HepG2 (cell line): Measurements from ENCODE around the gene DDC. TPM values are rescaled to one million over a fixed set of nuclear protein-coding genes. Genes with fewer than 3 reads are reported as not detected.

Experiments
- ATAC-seq: fragments of 200-7000 bp; cut with Tn5 transposase; 3 replicates; pipeline ENCODE4 v1.9.1; 2020; ENCODE audit warnings: mild to moderate bottlenecking, moderate library complexity
- BruUV-seq: library from RNA; stranded (reverse); fragments of 400-500 nt; replicated peaks from 2 replicates; lab custom pipeline; 2021; lab: Mats Ljungman, UMichigan
- CTCF ChIA-PET: fragments of 300-600 bp; formaldehyde crosslinking; extraction: SDS; loops from one replicate; lab custom pipeline; 2021; ENCODE audit warnings: low total read pairs, inconsistent platforms, low intra/inter-chr PET ratio; lab: Yijun Ruan, JAX
- POLR2A ChIA-PET: fragments of 350-600 bp; sonication (Branson Sonifier 250); formaldehyde crosslinking; loops from one replicate; lab custom pipeline; 2020; ENCODE audit warnings: antibody characterized with exemption, inconsistent platforms; lab: Yijun Ruan, JAX
- DNase-seq: peaks from one replicate; pipeline ENCODE4 v3.0.0-alpha.2; 2015; ENCODE audit warnings: low spot score
- FAIRE-seq: peaks from 3 replicates; lab custom pipeline; 2011; peaks lifted over from hg19 to GRCh38; lab: Jason Lieb, UNC
- H2AFZ ChIP-seq: one replicate; pipeline ENCODE4 v1.6.1; 2011; ENCODE audit warnings: low read length, inconsistent platforms
- H3K27ac ChIP-seq: fragments of 300-600 bp; 3 replicates; pipeline ENCODE4 v1.8.0; 2011; ENCODE audit warnings: mixed run types, mild to moderate bottlenecking, mixed read lengths, low read length, inconsistent platforms; ENCODE audit not compliant: insufficient read depth; ENCODE audit errors: extremely low read length
- H3K27me3 ChIP-seq, 2 experiments: fragments of 200-600 bp in 1 of 2; 2 replicates in 1 of 2; 3 replicates in 1 of 2; pipeline versions ENCODE4 v1.6.0 to v1.8.0; 2011; ENCODE audit warnings: low read length in 2 of 2, mild to moderate bottlenecking in 2 of 2, moderate library complexity in 2 of 2, inconsistent platforms in 1 of 2; ENCODE audit not compliant: insufficient read depth in 2 of 2, control insufficient read depth in 1 of 2
- H3K36me3 ChIP-seq, 2 experiments: fragments of 200-600 bp in 1 of 2; replicated peaks in 1 of 2; 2 replicates in 1 of 2; 3 replicates in 1 of 2; pipeline versions ENCODE4 v1.5.1 to v1.8.0; 2011; ENCODE audit warnings: low read length in 2 of 2, inconsistent platforms in 1 of 2; ENCODE audit not compliant: insufficient read depth in 2 of 2, control insufficient read depth in 1 of 2
- H3K4me1 ChIP-seq: 2 replicates; pipeline ENCODE4 v1.5.1; 2012; ENCODE audit warnings: low read length, inconsistent platforms; ENCODE audit not compliant: insufficient read depth
- H3K4me2 ChIP-seq: 2 replicates; pipeline ENCODE4 v1.6.0; 2011; ENCODE audit warnings: low read depth, low read length, inconsistent platforms
- H3K4me3 ChIP-seq, 3 experiments: fragments of 200-600 bp in 1 of 3; sonication (generic), shearing (Covaris generic) in 1 of 3; replicated peaks in 1 of 3; 2 replicates each; pipeline ENCODE4 v1.5.1; 2011 to 2016; ENCODE audit warnings: low read length in 3 of 3, inconsistent platforms in 2 of 3, low read depth in 2 of 3, mild to moderate bottlenecking in 2 of 3, control low read depth in 1 of 3, mixed read lengths in 1 of 3; ENCODE audit not compliant: insufficient read depth in 1 of 3
- H3K79me2 ChIP-seq: one replicate; pipeline ENCODE4 v1.6.1; 2011; ENCODE audit warnings: low read length, inconsistent platforms; ENCODE audit not compliant: insufficient read depth
- H3K9ac ChIP-seq: 2 replicates; pipeline ENCODE4 v1.6.0; 2011; ENCODE audit warnings: mild to moderate bottlenecking, low read depth, low read length, inconsistent platforms; ENCODE audit not compliant: insufficient read depth
- H3K9me3 ChIP-seq: 2 replicates; pipeline ENCODE4 v1.5.1; 2012; ENCODE audit warnings: mild to moderate bottlenecking, low read length
- H4K20me1 ChIP-seq: 2 replicates; pipeline ENCODE4 v1.6.0; 2011; ENCODE audit warnings: inconsistent platforms, mild to moderate bottlenecking, low read length, moderate library complexity; ENCODE audit not compliant: insufficient read depth
- CENPX ChIP-seq: sonication (generic); formaldehyde crosslinking; IDR thresholded peaks from 2 replicates; pipeline ENCODE4 v1.9.0; 2021; ENCODE audit warnings: mild to moderate bottlenecking, missing genetic modification reagents, moderate library complexity
- DDIT3 ChIP-seq: sonication (generic); formaldehyde crosslinking; IDR thresholded peaks from 2 replicates; pipeline ENCODE4 v1.4.0; 2020; ENCODE audit warnings: mild to moderate bottlenecking, missing genetic modification reagents
- DZIP1 ChIP-seq: sonication (generic); formaldehyde crosslinking; IDR thresholded peaks from 2 replicates; pipeline ENCODE4 v1.5.0; 2020; ENCODE audit warnings: mild to moderate bottlenecking, missing genetic modification reagents
- HOXD1 ChIP-seq: sonication (generic); formaldehyde crosslinking; IDR thresholded peaks from 2 replicates; pipeline ENCODE4 v1.5.0; 2020; ENCODE audit warnings: missing genetic modification reagents
- MED13 ChIP-seq: sonication (generic); formaldehyde crosslinking; IDR thresholded peaks from 2 replicates; pipeline ENCODE4 v1.5.0; 2020; ENCODE audit warnings: missing genetic modification reagents
- RORA ChIP-seq: sonication (generic); formaldehyde crosslinking; IDR thresholded peaks from 2 replicates; pipeline ENCODE4 v1.5.0; 2020; ENCODE audit warnings: mild to moderate bottlenecking, missing genetic modification reagents, moderate library complexity
- SMAD1 ChIP-seq: sonication (generic); formaldehyde crosslinking; IDR thresholded peaks from 2 replicates; pipeline ENCODE4 v1.4.0; 2020; ENCODE audit warnings: missing genetic modification reagents, low read depth, mild to moderate bottlenecking, borderline replicate concordance
- SNAPC5 ChIP-seq: sonication (generic); formaldehyde crosslinking; IDR thresholded peaks from 2 replicates; pipeline ENCODE4 v1.8.1; 2023; ENCODE audit warnings: mild to moderate bottlenecking, missing genetic modification reagents, borderline replicate concordance
- SP2 ChIP-seq: sonication (generic); formaldehyde crosslinking; IDR thresholded peaks from 2 replicates; pipeline ENCODE4 v1.5.1; 2020; ENCODE audit warnings: mild to moderate bottlenecking, missing genetic modification reagents
- ZNF281 ChIP-seq: sonication (generic); formaldehyde crosslinking; IDR thresholded peaks from 2 replicates; pipeline ENCODE4 v1.4.0; 2020; ENCODE audit warnings: missing genetic modification reagents, borderline replicate concordance
- ZNF512 ChIP-seq: sonication (generic); formaldehyde crosslinking; IDR thresholded peaks from 2 replicates; pipeline ENCODE4 v1.4.0; 2020; ENCODE audit warnings: mild to moderate bottlenecking, missing genetic modification reagents
- ZNF597 ChIP-seq: sonication (generic); formaldehyde crosslinking; IDR thresholded peaks from 2 replicates; pipeline ENCODE4 v1.5.0; 2020; ENCODE audit warnings: missing genetic modification reagents
- ZNF619 ChIP-seq: sonication (generic); formaldehyde crosslinking; IDR thresholded peaks from 2 replicates; pipeline ENCODE4 v1.4.0; 2020; ENCODE audit warnings: mild to moderate bottlenecking, missing genetic modification reagents
- WGBS: methylation state at CpG from one replicate; pipeline ENCODE4 v1.1.6; 2017; ENCODE audit warnings: low lambda C conversion rate; 5-methylcytosine and 5-hydroxymethylcytosine counted together
- in situ Hi-C: cut with HindIII; loops from 2 replicates; pipeline ENCODE4 v1.10.0; 2017; ENCODE audit warnings: low pct_unique_long_range_greater_than_20kb; ENCODE audit not compliant: extremely low pct_ligation_motif_present
- intact Hi-C: fragments of 100-400 bp; cut with micrococcal nuclease; formaldehyde crosslinking; loops from one replicate; pipeline ENCODE4 v1.10.0; 2022; ENCODE audit not compliant: unreplicated experiment
- polyA plus RNA-seq, 8 experiments: library from polyadenylated mRNA; depleted of rRNA in 3 of 8; stranded (reverse) in 7 of 8; unstranded in 1 of 8; fragments of >200 nt; fragmentation: Illumina TruSeq in 4 of 8; extraction: Trizol in 4 of 8; gene quantifications; 2 replicates each; pipeline versions ENCODE4 v1.2.1 to v1.2.3, GENCODE V29; 2011 to 2016; ENCODE audit warnings: low read depth in 4 of 8, missing spikeins in 1 of 8, mixed read lengths in 1 of 8; ENCODE audit not compliant: insufficient read depth in 1 of 8
- total RNA-seq, 5 experiments: library from RNA; depleted of rRNA; stranded (reverse); fragments of >200 nt; fragmentation: Illumina TruSeq; extraction: Trizol; gene quantifications; 2 replicates each; pipeline ENCODE4 v1.2.3, GENCODE V29; 2016; ENCODE audit warnings: low read depth in 1 of 5

DDC gene
- total and polyA plus RNA-seq, 2 of the 13 experiments (the other 11 are each of a cell fraction or from before 2014, with no cell fraction given): 11.7 to 93.3 TPM

- Histone ChIP-seq H3K79me2 (no peaks in the 10 kb centered on the region), H2AFZ (no peak overlapping the region), H3K4me2 (no peak overlapping the region), H3K27ac (no peak overlapping the region), H3K9me3 (no peaks in the 10 kb centered on the region), H3K27me3 (no peaks in the 10 kb centered on the region), H3K4me1 (no peaks in the 10 kb centered on the region), H3K4me3 (no peak overlapping the region), H3K36me3 (peaks cover 9 to 13% of the 10 kb centered on the region in 2 experiments; a peak in 3 of 5 replicates), H4K20me1 (no peaks in the 10 kb centered on the region), H3K9ac (no peak overlapping the region)
- FAIRE-seq (no peak), ATAC-seq (no peak), DNase-seq (no peak)
- no TSS peak for BruUV-seq
- ChIA-PET POLR2A (no interaction called here), CTCF (no interaction called here)
- in situ Hi-C loops (no loop called here), intact Hi-C loops (no loop called here)
- WGBS: 93% methylated on average over 10 of the region's 10 CpGs
- TF ChIP-seq SP2 (CRISPR knock-in tag): no peak
- TF ChIP-seq DZIP1 (CRISPR knock-in tag): no peak
- TF ChIP-seq ZNF597 (CRISPR knock-in tag): no peak
- TF ChIP-seq DDIT3 (CRISPR knock-in tag): no peak
- no peak for TF ChIP-seq ZNF281 (CRISPR knock-in tag)
- no peak for TF ChIP-seq HOXD1 (CRISPR knock-in tag)
- TF ChIP-seq MED13: no peak
- no peak for TF ChIP-seq ZNF512 (CRISPR knock-in tag)
- TF ChIP-seq SNAPC5 (CRISPR knock-in tag): no peak
- no peak for TF ChIP-seq CENPX (CRISPR knock-in tag)
- no peak for TF ChIP-seq SMAD1
- TF ChIP-seq RORA (CRISPR knock-in tag): no peak
- TF ChIP-seq ZNF619 (CRISPR knock-in tag): no peak
Measured at GRCh38 chr7:50505553-50506210, 59.5 kb downstream of the DDC start.
